ENCODE measurements around the gene PPM1D. TPM values are rescaled to one million over a fixed set of nuclear protein-coding genes. Genes with fewer than 3 reads are reported as not detected.

The PPM1D gene
- polyA plus RNA-seq, 1 of the 3 experiments (the other 2 are of a cell fraction) = 8.8 TPM

DNA sequence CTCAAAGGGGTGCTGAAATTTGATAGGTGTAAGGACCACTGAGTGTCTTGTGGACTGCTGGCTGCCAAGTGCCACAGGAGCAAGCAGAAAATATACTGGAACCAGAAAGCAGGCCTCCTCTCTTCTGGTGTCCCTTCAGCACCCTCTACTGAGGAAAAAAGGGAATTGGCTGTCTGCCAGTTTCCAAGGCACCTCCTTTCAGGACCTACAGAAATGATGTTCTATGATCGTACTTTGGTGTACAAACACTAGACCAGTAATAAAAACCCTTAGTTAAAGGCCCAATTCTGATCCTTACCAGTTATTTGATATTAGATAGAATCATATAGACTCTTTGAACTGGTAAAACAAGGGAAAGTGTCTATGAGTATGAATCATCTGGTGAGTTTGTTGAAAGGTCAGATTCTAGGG lies 41.8 kb downstream of the PPM1D start:
- peaks cover 0 to 36% of the 10 kb centered on the region in 2 experiments for H3K36me3 ChIP-seq (replicated peaks in 1 of 2; ENCODE audit: control insufficient read depth in 1 of 2, insufficient read depth in 2 of 2, low read length in 1 of 2)
- POLR2A ChIA-PET = no interaction called here
- no peaks in the 10 kb centered on the region for H3K27me3 ChIP-seq (ENCODE audit: insufficient read depth)
- no peak overlapping the region for H2AFZ ChIP-seq (ENCODE audit: low read depth)
- CTCF ChIA-PET = interaction anchor here (0.9 to 6.4 kb wide), 9 partner anchors 12 to 373 kb away, joined by 3 to 103 read pairs (median 6); partner anchors contain the start of gene PPM1D
- H3K9me3 ChIP-seq = no peaks in the 10 kb centered on the region
- H3F3A ChIP-seq (replicated peaks; ENCODE audit: insufficient read depth) = peaks cover 22% of the 10 kb centered on the region
- peaks cover 0 to 3% of the 10 kb centered on the region in 2 experiments; a peak in 2 of 4 replicates for H3K4me1 ChIP-seq (ENCODE audit: control insufficient read depth in 1 of 2, insufficient read depth in 2 of 2, low read depth in 1 of 2, low read length in 1 of 2)
- WGBS (ENCODE audit: low lambda C conversion rate) = 63% methylated on average over 1 of the region's 1 CpG
- H3K27ac ChIP-seq (ENCODE audit: low read depth in 2 of 2, low read length in 1 of 2) = peak overlapping the region in 1 of 2 experiments; percentile 10; a peak in 1 of 4 replicates
- H4K20me1 ChIP-seq (ENCODE audit: insufficient read depth) = peaks cover 38% of the 10 kb centered on the region
- peak; percentile 75 for DNase-seq
- H3K9ac ChIP-seq = no peak overlapping the region
- H3K4me2 ChIP-seq = no peak overlapping the region
- no peak overlapping the region; a peak in 1 of 4 replicates for H3K4me3 ChIP-seq (ENCODE audit: low read depth in 2 of 2, low read length in 1 of 2)
- peaks cover 80% of the 10 kb centered on the region for H3K79me2 ChIP-seq (ENCODE audit: insufficient read depth)
- no peaks in the 10 kb centered on the region for H3K9me2 ChIP-seq
- no peak for TF ChIP-seq POLR2AphosphoS5 (IDR thresholded peaks at IDR 0.05; ENCODE audit: low read depth, low read length)
- TF ChIP-seq, protein P1, sequence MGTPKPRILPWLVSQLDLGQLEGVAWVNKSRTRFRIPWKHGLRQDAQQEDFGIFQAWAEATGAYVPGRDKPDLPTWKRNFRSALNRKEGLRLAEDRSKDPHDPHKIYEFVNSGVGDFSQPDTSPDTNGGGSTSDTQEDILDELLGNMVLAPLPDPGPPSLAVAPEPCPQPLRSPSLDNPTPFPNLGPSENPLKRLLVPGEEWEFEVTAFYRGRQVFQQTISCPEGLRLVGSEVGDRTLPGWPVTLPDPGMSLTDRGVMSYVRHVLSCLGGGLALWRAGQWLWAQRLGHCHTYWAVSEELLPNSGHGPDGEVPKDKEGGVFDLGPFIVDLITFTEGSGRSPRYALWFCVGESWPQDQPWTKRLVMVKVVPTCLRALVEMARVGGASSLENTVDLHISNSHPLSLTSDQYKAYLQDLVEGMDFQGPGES (IDR thresholded peaks at IDR 0.05; ENCODE audit: low read depth, low read length) = no peak
- TF ChIP-seq RCOR1 (IDR thresholded peaks at IDR 0.05; ENCODE audit: low read length) = no peak
- TF ChIP-seq, protein P2, sequence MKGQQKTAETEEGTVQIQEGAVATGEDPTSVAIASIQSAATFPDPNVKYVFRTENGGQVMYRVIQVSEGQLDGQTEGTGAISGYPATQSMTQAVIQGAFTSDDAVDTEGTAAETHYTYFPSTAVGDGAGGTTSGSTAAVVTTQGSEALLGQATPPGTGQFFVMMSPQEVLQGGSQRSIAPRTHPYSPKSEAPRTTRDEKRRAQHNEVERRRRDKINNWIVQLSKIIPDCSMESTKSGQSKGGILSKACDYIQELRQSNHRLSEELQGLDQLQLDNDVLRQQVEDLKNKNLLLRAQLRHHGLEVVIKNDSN (IDR thresholded peaks at IDR 0.05; ENCODE audit: borderline replicate concordance, low read depth) = no peak
- no peak for TF ChIP-seq NRF1 (IDR thresholded peaks at IDR 0.05; ENCODE audit: low read depth, low read length)
- TF ChIP-seq, protein P3, sequence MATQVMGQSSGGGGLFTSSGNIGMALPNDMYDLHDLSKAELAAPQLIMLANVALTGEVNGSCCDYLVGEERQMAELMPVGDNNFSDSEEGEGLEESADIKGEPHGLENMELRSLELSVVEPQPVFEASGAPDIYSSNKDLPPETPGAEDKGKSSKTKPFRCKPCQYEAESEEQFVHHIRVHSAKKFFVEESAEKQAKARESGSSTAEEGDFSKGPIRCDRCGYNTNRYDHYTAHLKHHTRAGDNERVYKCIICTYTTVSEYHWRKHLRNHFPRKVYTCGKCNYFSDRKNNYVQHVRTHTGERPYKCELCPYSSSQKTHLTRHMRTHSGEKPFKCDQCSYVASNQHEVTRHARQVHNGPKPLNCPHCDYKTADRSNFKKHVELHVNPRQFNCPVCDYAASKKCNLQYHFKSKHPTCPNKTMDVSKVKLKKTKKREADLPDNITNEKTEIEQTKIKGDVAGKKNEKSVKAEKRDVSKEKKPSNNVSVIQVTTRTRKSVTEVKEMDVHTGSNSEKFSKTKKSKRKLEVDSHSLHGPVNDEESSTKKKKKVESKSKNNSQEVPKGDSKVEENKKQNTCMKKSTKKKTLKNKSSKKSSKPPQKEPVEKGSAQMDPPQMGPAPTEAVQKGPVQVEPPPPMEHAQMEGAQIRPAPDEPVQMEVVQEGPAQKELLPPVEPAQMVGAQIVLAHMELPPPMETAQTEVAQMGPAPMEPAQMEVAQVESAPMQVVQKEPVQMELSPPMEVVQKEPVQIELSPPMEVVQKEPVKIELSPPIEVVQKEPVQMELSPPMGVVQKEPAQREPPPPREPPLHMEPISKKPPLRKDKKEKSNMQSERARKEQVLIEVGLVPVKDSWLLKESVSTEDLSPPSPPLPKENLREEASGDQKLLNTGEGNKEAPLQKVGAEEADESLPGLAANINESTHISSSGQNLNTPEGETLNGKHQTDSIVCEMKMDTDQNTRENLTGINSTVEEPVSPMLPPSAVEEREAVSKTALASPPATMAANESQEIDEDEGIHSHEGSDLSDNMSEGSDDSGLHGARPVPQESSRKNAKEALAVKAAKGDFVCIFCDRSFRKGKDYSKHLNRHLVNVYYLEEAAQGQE (IDR thresholded peaks at IDR 0.05; ENCODE audit: low read depth, low read length) = peak; percentile 51; the same call in 1 of the 2 replicates
- TF ChIP-seq MXI1 (IDR thresholded peaks at IDR 0.05; ENCODE audit: low read depth, low read length) = no peak; the same call in 1 of the 2 replicates
- TF ChIP-seq NFIC (IDR thresholded peaks at IDR 0.05; ENCODE audit: borderline replicate concordance) = peak; percentile 97
- TF ChIP-seq TEAD4 (IDR thresholded peaks at IDR 0.05; ENCODE audit: borderline replicate concordance, insufficient read depth) = no peak
- TF ChIP-seq MEF2A (IDR thresholded peaks at IDR 0.05; ENCODE audit: borderline replicate concordance, low read depth) = 0 out of 2 replicates have a peak, but pooled peaks have one; percentile 27
- peak; percentile 30 for TF ChIP-seq SMC3 (IDR thresholded peaks at IDR 0.05; ENCODE audit: low read depth, low read length)
- no peak for TF ChIP-seq FOXJ3 (CRISPR knock-in tag; IDR thresholded peaks at IDR 0.05)
- TF ChIP-seq ELF1 (IDR thresholded peaks at IDR 0.05) = no peak
- peak; percentile 72 for TF ChIP-seq RAD21 (IDR thresholded peaks at IDR 0.05; ENCODE audit: low read length)
- TF ChIP-seq SIN3A (IDR thresholded peaks at IDR 0.05; ENCODE audit: borderline replicate concordance, low read depth, low read length) = no peak
- peak; percentile 10 for TF ChIP-seq CHD2 (IDR thresholded peaks at IDR 0.05; ENCODE audit: low read length, partially characterized antibody)
- no peak for TF ChIP-seq RFX5 (IDR thresholded peaks at IDR 0.05; ENCODE audit: low read length)
- no peak for TF ChIP-seq GATA2 (CRISPR knock-in tag; IDR thresholded peaks at IDR 0.05)
- TF ChIP-seq TCF12 (IDR thresholded peaks at IDR 0.05) = 0 out of 2 replicates have a peak, but pooled peaks have one; percentile 7
- TF ChIP-seq FOSL2 (IDR thresholded peaks at IDR 0.05; ENCODE audit: borderline replicate concordance, low read depth) = peak; percentile 34; the same call in 1 of the 2 replicates
- TF ChIP-seq JUND (IDR thresholded peaks at IDR 0.05) = 0 out of 2 replicates have a peak, but pooled peaks have one; percentile 29
- no peak for TF ChIP-seq FOXM1 (IDR thresholded peaks at IDR 0.05; ENCODE audit: low read depth)
- TF ChIP-seq, protein P4, sequence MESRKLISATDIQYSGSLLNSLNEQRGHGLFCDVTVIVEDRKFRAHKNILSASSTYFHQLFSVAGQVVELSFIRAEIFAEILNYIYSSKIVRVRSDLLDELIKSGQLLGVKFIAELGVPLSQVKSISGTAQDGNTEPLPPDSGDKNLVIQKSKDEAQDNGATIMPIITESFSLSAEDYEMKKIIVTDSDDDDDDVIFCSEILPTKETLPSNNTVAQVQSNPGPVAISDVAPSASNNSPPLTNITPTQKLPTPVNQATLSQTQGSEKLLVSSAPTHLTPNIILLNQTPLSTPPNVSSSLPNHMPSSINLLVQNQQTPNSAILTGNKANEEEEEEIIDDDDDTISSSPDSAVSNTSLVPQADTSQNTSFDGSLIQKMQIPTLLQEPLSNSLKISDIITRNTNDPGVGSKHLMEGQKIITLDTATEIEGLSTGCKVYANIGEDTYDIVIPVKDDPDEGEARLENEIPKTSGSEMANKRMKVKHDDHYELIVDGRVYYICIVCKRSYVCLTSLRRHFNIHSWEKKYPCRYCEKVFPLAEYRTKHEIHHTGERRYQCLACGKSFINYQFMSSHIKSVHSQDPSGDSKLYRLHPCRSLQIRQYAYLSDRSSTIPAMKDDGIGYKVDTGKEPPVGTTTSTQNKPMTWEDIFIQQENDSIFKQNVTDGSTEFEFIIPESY (IDR thresholded peaks at IDR 0.05; ENCODE audit: borderline replicate concordance, low read depth) = no peak
- TF ChIP-seq, protein P5, sequence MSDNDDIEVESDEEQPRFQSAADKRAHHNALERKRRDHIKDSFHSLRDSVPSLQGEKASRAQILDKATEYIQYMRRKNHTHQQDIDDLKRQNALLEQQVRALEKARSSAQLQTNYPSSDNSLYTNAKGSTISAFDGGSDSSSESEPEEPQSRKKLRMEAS (IDR thresholded peaks at IDR 0.05; ENCODE audit: low read depth) = no peak
- TF ChIP-seq, protein P6, sequence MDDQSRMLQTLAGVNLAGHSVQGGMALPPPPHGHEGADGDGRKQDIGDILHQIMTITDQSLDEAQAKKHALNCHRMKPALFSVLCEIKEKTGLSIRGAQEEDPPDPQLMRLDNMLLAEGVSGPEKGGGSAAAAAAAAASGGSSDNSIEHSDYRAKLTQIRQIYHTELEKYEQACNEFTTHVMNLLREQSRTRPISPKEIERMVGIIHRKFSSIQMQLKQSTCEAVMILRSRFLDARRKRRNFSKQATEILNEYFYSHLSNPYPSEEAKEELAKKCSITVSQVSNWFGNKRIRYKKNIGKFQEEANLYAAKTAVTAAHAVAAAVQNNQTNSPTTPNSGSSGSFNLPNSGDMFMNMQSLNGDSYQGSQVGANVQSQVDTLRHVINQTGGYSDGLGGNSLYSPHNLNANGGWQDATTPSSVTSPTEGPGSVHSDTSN (IDR thresholded peaks at IDR 0.05) = no peak
- no peak for TF ChIP-seq TAF1 (IDR thresholded peaks at IDR 0.05; ENCODE audit: borderline replicate concordance, low read depth, low read length)
- no peak for TF ChIP-seq GABPA (IDR thresholded peaks at IDR 0.05; ENCODE audit: low read depth)

Measured in SK-N-SH (cell line).